Measurements from ENCODE around the gene KSR2.
"Not testable (repeated sequence)": the region's sequence is repeated elsewhere in the genome, so short reads cannot be mapped to it uniquely, and the experiment has no call there.

Gene KSR2

GRCh38 chr12:117680312-117680711 is 288.5 kb downstream of the KSR2 start:
- DNase-seq = no peak

GRCh38 chr12:117679776-117680175 is 289.0 kb downstream of the KSR2 start:
- no peak for DNase-seq

GRCh38 chr12:117674763-117675162 is 294.0 kb downstream of the KSR2 start:
- DNase-seq = no peak

- DNase-seq = no peak
Observed at GRCh38 chr12:117674313-117674712, 294.5 kb downstream of the KSR2 start.

GRCh38 chr12:117671734-117672133 is 297.1 kb downstream of the KSR2 start:
- peak; percentile 44 for DNase-seq

- no peak for DNase-seq
Observed at GRCh38 chr12:117664169-117664568, 304.6 kb downstream of the KSR2 start.

- no peak for DNase-seq
Observed at GRCh38 chr12:117662620-117663395, 306.0 kb downstream of the KSR2 start.

- DNase-seq = no peak
Observed at GRCh38 chr12:117662220-117662619, 306.6 kb downstream of the KSR2 start.

- DNase-seq = no peak
Observed at GRCh38 chr12:117661471-117661870, 307.3 kb downstream of the KSR2 start.

- no peak for DNase-seq
Observed at GRCh38 chr12:117660896-117661295, 307.9 kb downstream of the KSR2 start.

- DNase-seq = no peak
Observed at GRCh38 chr12:117658226-117658625, 310.6 kb downstream of the KSR2 start.

GRCh38 chr12:117649796-117650195 is 319.0 kb downstream of the KSR2 start:
- no peak for DNase-seq

- DNase-seq = no peak
Observed at GRCh38 chr12:117646520-117646919, 322.3 kb downstream of the KSR2 start.

- DNase-seq = no peak
Observed at GRCh38 chr12:117645473-117645872, 323.3 kb downstream of the KSR2 start.

- no peak for DNase-seq
Observed at GRCh38 chr12:117643971-117644370, 324.8 kb downstream of the KSR2 start.

GRCh38 chr12:117641885-117642284 is 326.9 kb downstream of the KSR2 start:
- DNase-seq = no peak

- DNase-seq = no peak
Observed at GRCh38 chr12:117640511-117640910, 328.3 kb downstream of the KSR2 start.

- DNase-seq = no peak
Observed at GRCh38 chr12:117629454-117629853, 339.3 kb downstream of the KSR2 start.

GRCh38 chr12:117628711-117629110 is 340.1 kb downstream of the KSR2 start:
- DNase-seq = not testable (repeated sequence)

- no peak for DNase-seq
Observed at GRCh38 chr12:117622741-117623140, 346.0 kb downstream of the KSR2 start.

- DNase-seq = no peak
Observed at GRCh38 chr12:117622087-117622486, 346.7 kb downstream of the KSR2 start.

- DNase-seq = no peak
Observed at GRCh38 chr12:117607778-117608177, 361.0 kb downstream of the KSR2 start.

- DNase-seq = no peak
Observed at GRCh38 chr12:117606945-117607344, 361.8 kb downstream of the KSR2 start.

GRCh38 chr12:117606024-117606423 is 362.8 kb downstream of the KSR2 start:
- DNase-seq = no peak
